HG03565 (cell line): ENCODE results near the gene PSMC3.

Source experiments
- ATAC-seq: cut with Tn5 transposase; IDR thresholded peaks from one replicate; pipeline ENCODE4 v1.9.1; 2021; ENCODE audit warnings: mild to moderate bottlenecking, moderate library complexity; ENCODE audit not compliant: unreplicated experiment

The PSMC3 gene

GRCh38 chr11:47426062-47426956, at the start of gene PSMC3:
Gene PSMC3, minus strand, starts transcription at chr11:47426439. Its CDS starts 160 bp downstream, at chr11:47426279.
- ATAC-seq: peak; percentile 82

- no peak for ATAC-seq
Measured at GRCh38 chr11:47470671-47471070, 44.4 kb upstream of the PSMC3 start.

- ATAC-seq: no peak
Measured at GRCh38 chr11:47469361-47470179, 43.3 kb upstream of the PSMC3 start.

GRCh38 chr11:47468598-47469214, 42.5 kb upstream of the PSMC3 start:
- no peak for ATAC-seq

GRCh38 chr11:47467357-47467756, 41.1 kb upstream of the PSMC3 start:
- no peak for ATAC-seq

GRCh38 chr11:47466701-47467250, 40.5 kb upstream of the PSMC3 start:
- ATAC-seq: no peak

- no peak for ATAC-seq
Measured at GRCh38 chr11:47466201-47466600, 40.0 kb upstream of the PSMC3 start.

GRCh38 chr11:47464483-47464882, 38.2 kb upstream of the PSMC3 start:
- no peak for ATAC-seq

- no peak for ATAC-seq
Measured at GRCh38 chr11:47461876-47462275, 35.6 kb upstream of the PSMC3 start.

- ATAC-seq: no peak
Measured at GRCh38 chr11:47460571-47461235, 34.5 kb upstream of the PSMC3 start.

GRCh38 chr11:47454258-47454671, 28.0 kb upstream of the PSMC3 start:
- peak; percentile 57 for ATAC-seq

- ATAC-seq: no peak
Measured at GRCh38 chr11:47453365-47453764, 27.1 kb upstream of the PSMC3 start.

GRCh38 chr11:47451990-47452389, 25.8 kb upstream of the PSMC3 start:
- no peak for ATAC-seq

GRCh38 chr11:47451436-47451835, 25.2 kb upstream of the PSMC3 start:
- ATAC-seq: no peak

- no peak for ATAC-seq
Measured at GRCh38 chr11:47449541-47449940, 23.3 kb upstream of the PSMC3 start.

- ATAC-seq: no peak
Measured at GRCh38 chr11:47448566-47449427, 22.6 kb upstream of the PSMC3 start, which contains the start of gene RAPSN. Gene RAPSN, minus strand, starts transcription at chr11:47449136. Its CDS starts 172 bp downstream, at chr11:47448964.

- ATAC-seq: no peak
Measured at GRCh38 chr11:47447906-47448305, 21.7 kb upstream of the PSMC3 start.

GRCh38 chr11:47446833-47447232, 20.6 kb upstream of the PSMC3 start:
- ATAC-seq: no peak

- no peak for ATAC-seq
Measured at GRCh38 chr11:47445840-47446239, 19.6 kb upstream of the PSMC3 start.
